Iris pigment epithelial cell (primary cell): ENCODE measurements around the gene PGPEP1.
"Not testable (repeated sequence)": the region's sequence is repeated elsewhere in the genome, so short reads cannot be mapped to it uniquely, and the experiment has no call there.

ENCODE experiments used
- DNase-seq: peaks from one replicate; pipeline ENCODE4 v3.0.0-alpha.2; 2011; ENCODE audit warnings: low read depth

Gene PGPEP1

DNA sequence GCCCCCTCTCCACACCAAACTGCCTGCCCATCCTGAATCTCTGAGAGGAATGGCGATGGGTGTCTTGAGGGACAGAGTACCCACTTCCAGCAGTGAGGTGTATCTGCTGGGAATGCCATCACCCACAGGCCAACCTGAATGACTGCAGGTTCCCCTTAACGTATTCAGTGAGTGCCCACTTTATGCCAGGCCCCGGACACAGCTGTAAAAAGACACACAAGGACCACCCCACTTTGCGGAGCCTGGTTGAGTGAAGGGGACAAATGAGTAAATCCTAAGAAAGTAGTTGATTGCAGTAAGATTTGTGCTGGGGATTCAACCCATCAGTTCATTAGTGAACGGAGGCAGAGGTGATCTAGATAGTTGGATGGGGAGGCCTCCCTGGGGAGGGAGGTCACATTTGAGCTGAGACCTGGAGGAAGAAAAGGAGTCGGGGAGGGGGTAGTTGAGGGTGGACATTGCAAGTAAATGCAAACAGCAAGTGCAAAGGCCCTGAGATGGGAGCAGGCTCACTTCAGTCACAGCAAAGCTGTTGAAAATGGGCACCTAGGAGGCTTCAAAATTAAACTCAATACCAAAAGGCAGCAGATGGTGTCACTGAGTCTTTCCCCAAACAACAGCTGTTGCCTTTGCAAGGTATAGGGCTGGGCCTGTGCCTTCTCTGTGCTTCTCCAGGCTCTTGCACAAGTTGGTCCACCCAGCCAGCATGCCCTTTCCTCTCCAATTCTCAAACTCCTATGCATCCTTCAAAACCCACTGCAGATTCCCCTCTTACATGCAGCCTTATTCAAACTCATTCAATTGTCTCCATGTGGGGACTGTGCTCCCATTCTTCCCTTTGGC lies 49.9 kb downstream of the PGPEP1 start:
- peak; percentile 46 for DNase-seq

DNA sequence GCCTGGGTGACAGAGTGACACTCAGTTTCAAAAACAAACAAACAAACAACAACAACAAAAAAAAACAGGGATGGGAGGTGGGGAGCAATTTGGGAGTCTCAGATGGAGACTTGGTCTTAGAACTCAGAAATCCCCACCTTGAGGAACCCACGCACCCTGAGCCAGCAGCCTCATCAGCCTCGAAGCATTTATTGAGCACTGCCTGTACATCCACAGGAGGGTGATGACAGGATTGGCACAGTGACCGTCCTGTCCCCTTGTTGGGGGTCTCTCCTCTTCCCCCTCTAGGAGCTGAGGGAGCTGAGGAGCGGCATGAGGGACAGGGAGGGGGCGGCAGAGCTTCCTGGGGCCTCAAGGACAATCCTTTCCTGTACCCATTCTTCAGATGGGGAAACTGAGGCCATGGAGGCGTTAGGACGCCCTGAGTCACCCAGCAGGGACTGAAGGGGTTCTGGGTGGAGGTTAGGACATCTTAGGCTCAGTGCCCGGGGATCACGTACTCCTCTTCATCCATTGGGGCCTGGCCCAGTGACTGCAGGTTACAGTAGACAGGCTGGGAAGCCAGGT lies 51.2 kb downstream of the PGPEP1 start:
- no peak for DNase-seq

DNA sequence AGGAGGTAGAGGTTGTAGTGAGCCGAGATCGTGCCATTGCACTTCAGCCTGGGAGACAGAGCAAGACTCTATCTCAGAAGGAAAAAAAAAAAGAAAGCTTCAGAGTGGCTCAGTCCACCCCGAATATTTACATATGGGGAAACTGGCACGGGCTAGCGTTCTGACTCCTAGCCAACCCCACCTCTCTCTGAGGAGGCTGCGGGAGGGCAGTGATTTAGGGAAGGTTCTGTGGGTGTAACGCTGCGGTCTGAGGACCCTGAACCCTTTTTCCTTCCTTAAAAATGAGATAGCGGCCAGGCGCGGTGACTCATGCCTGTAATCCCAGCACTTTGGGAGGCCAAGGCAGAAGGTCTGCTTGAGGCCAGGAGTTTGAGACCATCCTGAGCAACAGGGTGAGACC lies 52.0 kb downstream of the PGPEP1 start:
- no peak for DNase-seq

DNA sequence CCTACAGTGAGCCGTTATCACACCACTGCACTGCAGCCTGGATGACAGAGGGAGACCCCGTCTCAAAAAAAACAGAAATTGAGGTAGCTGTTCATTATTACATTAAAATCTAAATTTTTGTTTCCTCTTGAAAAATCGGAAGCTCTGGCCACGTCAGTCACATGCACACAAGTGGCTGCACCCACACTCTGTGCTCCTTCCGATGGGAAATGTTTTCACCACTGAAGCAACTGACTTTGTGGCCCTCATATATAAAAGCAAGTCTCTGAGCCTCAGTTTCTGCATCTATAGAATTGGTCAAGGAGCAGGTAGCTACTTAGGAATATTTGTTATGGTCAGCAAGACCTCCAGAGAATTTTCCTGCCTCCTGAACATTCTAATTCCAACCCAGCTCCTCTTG lies 52.5 kb downstream of the PGPEP1 start:
- no peak for DNase-seq

DNA sequence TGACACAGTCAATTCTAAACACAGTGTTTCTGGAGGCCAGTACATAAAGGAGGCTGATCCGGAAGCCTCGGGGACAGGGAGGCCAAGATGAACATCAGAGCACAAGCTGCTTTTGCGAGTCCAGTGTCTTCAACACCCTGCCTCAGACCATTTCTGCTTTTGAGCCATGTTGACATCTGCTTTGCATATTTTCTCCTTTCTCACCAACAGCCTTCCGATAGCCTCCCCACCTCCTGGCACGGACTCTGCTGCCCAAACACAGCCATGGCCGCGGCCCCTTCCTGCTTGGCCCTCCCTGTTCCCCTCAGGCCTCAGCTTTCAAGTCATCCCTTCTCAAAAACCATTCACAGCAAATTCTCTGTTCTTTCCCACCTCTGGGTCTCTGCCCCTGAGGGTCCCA lies 53.4 kb downstream of the PGPEP1 start:
- DNase-seq = no peak

DNA sequence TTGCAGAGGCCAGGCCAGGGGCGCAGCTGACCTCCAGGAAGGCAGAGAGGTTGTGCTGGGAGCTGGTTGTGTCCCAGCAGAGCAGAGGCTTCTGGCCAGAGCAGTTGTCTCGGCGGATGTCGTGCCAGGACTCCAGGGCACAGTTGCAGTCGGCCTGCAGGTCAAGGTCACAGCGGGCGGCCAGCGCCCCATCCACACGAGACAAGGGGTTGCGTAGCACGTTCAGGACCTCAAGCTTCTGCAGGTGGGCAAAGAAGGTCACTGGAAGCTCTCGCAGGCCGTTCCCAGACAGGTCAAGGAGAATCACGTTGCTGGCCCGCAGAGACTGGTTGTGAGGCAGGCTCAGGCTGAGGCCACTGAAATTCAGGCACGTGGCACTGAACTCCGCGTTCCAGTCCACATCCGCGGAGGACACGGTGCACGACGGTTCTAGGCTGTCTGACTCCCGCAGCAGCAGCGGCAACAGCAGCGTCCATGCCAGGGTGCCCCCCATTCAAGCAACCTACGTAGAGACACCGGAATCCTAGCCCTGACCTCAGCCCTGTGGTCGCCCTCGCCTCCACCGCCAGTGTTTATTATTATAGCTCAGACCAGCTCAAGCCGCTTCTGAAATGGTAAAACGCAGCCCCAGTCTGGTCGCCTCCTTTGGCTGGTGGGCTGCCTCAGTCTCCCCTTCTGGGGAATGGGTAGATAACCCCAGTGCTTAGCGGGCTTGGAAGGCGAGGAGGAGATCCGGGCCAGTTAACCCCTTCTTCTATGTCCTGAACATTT lies 56.3 kb downstream of the PGPEP1 start:
- no peak for DNase-seq

DNA sequence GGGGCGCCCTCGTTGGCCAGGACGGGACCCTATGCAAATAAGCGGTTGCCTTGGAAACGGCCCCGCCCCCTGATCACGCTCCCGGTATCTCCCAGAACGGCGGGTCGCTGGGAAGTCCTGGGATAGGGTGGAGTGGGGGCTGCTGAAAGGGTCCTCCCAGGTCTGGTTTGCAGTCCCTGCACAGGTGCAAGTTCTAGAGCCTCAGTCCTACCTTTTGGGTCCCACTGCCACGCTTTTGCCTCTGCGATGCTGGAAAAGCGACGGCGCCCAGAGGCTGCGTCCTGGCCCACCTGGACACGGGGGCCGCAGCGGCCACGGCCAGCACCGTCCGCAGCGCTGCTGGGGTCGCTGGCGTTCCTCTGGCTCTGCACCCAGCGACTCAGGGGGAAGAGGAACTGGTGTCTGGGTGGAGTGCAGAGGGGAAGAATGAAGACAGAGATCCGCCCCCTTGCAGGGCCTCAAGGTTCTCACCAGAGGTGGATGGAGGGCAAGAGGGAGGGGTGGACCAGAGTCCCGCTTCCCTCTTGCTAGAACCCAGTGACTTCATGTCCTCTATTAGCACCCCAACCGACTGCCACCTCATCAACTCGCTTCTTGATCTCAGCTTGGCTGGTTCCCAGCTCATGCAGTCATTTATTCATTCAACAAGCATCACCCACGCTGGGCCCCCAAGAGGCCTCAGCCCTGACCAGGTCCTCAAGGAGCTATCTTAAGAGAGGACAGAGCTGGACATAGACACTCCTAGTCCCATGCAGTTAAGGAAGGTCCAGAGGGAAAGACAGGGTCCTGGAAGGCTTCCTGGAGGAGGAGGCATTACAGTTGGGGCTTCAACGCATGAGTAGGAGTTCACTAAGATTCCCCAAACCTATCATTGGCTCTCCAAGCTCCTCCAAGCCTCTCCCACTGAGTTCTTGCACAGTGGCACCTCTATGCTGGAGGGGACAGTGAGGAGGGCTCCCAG lies 57.1 kb downstream of the PGPEP1 start, which contains the start of gene LRRC25:
Gene LRRC25 (minus strand): TSS at position 381 of the 961 bp plus-strand sequence. CDS start 659 bp downstream, outside the sequence.
- DNase-seq = no peak

DNA sequence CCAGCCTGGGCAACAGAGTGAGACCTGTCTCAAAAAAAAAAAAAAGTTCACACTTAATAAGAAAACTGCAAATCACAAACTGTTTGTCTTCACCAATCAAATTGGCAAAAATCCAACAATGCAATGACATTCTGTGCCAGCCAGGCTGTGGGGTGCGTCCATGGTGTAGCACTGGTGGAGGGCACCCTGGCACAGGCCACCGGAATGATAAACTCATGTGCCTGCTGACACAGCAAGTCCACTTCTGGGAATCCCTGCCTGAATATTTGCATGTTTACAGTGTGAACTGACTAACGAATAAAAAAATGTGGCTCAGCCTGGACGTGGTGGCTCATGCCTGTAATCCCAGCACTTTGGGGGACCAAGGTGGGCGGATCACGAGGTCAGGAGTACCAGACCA lies 58.6 kb downstream of the PGPEP1 start:
- peak; percentile 79 for DNase-seq

DNA sequence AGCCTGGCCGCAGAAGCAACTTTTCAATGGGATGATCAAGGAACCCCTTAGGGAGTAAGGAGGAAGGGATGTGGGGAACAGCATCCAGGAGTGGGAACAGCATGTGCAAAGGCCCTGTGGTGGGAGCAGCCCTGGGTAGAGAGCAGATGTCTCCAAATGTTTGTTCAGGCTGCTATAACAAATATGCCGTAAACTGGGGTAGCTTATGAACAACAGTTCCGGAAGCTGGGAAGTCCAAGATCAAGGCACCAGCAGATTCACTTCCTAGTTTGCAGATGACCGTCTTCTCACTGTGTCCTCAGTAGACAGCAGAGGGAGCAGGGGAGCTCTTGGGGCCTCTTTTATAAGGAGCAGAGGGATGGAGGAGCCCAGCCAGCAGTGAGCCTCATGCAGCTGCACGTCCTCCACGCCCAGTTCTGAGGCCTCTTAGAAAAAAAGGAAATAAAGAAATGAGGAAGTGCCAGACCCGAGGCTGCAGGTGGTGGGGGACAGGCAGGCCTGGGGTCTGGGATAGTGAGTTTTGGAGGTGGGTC lies 61.2 kb downstream of the PGPEP1 start:
- DNase-seq = peak; percentile 71

DNA sequence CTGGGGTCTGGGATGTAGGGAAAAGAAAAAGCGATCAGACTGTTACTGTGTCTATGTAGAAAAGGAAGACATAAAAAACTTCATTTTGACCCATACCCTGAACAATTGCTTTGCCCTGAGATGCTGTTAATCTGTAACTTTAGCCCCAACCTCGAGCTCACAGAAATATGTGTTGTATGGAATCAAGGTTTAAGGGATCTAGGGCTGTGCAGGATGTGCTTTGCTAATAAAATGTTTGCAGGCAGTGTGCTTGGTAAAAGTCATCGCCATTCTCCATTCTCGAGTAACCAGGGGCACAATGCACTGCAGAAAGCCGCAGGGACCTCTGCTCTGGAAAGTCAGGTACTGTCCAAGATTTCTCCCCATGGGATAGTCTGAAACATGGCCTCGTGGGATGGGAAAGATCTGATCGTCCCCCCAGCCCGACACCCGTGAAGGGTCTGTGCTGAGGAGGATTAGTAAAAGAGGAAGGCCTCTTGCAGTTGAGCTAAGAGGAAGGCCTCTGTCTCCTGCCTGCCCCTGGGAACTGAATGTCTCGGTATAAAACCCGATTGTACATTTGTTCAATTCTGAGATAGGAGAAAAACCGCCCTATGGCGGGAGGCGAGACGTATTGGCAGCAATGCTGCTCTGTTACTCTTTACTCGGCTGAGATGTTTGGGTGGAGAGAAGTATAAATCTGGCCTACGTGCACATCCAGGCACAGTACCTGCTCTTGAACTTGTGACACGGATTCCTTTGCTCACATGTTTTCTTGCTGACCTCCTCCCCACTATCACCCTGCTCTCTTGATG lies 62.3 kb downstream of the PGPEP1 start:
- DNase-seq = not testable (repeated sequence)

DNA sequence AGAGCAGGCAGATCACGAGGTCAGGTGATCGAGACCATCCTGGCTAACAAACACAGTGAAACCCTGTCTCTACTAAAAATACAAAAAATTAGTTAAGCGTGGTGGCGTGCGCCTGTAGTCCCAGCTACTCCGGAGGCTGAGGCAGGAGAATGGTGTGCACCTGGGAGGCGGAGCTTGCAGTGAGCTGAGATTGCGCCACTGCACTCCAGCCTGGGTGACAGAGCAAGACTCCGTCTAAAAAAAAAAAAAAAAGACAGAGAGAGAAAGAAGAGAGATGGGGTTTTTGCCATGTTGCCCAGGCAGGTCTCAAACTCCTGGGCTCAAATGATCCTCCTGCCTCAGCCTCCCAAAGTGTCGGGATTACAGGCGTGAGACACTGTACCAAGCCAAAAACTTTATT lies 65.4 kb downstream of the PGPEP1 start:
- not testable (repeated sequence) for DNase-seq

DNA sequence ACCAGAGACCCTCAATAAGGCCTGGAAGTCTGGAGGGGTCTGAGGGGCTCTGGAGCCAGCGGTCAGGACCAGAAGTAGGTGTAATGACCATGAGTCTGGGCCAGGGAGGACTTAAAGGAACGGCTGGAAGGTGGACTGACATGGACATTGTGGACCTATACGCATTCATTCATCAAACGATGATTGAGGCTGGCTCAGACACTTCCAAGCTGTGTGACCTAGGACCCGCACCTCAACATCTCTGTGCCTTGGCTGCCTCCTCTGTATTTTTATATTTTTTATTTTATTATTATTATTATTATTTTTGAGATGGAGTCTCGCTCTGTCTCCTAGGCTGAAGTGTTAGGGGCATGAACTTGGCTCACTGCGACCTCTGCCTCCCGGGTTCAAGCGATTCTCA lies 66.4 kb downstream of the PGPEP1 start:
- no peak for DNase-seq

DNA sequence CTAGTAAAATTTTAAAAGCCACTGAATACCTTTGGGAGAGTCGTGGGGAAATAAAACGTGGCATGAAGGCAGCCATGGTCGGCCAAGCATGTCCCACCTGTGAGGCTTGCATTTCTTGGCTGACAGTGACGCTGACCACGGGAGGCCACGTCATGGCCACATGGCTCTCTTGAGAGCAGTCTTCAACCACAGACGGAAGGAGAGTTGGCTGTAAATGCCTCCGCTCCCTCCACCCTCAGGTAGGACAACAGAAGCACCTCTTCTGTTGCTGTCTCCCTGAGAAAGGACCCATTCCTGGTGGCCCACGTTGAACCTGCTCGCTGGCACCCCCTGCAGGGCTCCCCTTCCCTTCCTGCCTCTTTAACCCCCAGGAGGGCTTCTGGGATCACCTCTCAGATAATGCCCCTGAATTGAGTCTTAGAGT lies 67.7 kb downstream of the PGPEP1 start:
- no peak for DNase-seq

DNA sequence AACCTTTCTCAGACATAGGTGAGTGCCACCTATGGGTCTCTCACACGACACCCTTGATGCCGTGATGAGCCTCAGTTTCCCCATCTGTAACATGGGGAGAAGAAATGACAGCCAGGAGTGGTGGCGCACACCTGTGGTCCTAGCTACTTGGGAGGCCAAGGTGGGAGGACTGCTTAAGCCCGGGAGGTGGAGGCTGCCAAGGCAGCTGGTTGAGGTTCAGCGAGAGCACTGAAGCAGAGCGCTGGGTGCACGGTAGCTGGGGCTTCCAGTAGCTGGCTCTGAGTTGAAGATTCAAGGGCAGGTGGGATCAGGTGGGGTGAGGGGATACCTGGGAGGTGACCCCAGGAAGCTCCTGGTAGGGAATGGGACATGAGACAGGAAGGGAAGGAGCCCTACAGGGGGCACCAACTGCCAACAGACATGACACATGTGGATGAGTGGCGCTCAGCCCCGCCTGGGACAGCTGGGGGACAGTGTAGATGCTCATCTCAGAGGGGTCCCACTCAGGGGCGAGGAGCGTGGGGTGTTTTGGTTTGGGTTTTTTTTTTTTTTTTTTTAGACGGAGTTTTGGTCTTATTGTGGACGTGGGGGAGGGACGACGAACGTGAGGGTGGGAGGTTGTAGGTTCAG lies 72.3 kb downstream of the PGPEP1 start:
- no peak for DNase-seq

DNA sequence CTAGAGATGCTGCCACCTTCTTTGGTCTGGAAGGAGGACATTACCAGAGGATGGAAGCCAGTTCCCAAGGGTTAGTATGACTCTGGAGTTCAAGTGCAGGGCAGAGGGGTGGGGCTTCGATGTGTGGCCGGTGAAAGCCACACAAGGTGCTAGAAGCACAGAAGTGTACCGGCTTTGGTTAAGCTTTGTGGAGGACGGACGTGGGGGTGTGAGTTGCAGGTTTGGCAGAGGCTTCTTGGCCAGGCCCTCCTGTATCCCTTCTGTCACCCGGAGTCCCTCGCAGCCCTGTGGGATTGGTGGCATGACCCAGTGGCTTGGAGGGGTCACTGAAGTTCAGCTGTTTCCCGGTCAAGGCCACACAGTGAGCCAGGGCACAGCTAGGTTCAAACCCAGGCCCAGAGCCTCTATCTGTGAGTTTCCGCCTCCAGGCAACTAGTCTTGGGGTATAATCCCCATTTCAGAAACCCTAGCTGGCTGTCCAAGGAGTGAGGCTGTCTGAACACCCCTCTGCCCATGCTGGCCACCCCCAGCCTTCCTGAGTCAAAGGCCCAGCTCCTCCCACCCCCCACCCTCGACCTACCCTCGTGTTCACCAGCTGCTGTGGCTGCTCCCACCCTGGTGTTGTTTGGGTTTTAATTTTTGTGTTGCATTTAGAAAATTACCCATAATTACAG lies 74.2 kb downstream of the PGPEP1 start:
- DNase-seq = peak; percentile 55

DNA sequence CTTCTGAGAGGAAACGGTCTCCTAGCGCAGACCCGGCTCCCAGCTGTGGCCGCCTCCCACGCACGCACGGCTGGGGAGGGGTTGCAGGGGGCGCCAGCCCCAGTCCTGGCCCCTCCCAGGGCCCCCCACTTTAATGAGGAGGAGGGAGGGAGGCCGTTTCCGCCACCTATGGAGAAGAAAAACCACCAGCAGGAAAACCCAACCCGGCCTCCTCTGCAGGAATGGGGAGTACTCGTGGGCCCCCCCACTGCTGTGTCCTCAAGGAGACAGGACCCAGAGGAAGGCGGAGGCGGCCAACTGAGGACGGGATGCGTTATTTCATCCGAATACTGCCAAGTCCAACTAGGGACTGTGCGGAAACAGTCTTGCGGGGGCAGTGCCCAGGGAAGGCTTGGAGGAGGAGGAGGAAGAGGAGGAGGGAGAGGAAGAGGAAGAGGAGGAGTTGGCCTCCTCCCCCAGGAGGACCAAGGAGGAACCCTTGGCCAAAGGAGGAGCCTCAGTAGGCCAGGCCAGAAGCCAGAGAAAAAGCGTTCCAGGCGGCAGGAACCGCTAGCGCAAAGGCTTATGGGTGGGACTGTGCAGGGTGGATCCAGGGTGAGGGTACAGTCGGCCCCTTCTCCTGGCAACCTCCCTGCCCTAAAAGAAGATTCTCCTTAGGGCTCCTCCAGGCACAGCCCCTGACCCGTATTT lies 74.9 kb downstream of the PGPEP1 start:
- peak; percentile 70 for DNase-seq

DNA sequence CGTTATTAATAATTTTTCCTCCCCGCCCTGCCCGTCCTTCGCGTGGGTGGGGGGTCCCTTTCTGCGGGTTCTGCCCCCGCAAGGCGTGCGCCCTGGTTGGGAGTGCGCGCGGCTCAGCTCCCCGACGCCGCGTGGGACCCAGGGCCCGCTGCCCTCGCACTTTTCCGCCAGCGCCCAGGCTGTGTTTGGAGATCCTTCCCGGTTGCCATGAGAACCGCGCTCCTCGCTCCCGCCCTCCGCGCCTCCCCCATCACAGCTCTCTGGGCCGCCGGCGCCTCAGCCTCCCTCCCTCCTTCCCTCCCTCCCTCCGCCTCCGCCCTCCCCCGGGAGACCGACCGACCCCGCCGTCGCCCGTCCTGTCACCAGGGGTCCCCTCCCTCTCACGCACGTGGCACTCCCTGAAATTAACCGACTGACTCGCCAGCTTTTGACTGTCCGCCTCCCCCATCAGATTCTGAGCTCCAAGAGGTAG lies 76.4 kb downstream of the PGPEP1 start:
- DNase-seq = peak; percentile 90

DNA sequence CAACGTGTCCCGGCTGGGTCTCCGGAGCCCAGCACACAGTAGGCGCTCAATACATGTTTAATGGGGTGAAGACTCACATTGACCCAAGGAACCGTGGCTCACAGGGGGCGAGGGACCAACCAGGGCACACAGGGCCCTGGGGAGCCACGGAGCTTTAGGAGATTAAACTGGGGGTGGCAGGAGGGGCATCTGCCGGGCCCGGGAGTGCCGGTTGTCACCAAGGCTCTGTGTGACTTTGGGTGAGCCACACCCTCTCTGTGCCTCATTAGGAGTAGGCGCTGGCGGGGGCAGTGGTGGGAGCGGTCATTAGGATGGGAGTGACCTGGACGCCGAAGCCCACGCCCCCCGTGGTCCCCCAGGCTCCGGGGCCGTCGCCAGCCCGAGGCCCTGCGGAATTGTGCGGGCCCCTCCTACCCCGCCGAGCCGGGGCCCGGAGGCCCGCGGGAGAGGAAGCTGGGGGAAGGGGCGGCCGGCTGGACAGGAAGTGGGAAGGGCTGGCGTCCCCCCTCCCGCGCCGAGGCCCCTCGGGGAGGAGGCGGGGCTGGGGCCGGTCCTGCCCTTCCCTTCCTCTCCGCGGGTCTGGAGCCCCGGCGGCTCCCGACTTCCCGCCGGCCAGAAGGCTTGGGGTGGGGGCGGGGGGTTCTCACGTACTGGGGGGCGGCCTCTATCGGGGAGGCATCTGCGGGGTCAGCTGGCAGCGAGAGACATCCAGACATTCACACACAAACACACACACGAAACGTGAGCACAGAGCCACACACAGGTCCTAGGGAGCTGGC lies 77.0 kb downstream of the PGPEP1 start:
- peak; percentile 81 for DNase-seq
